Lower leg skin (tissue), 4 donors: Measurements from ENCODE around the gene WDR75. TPM values are rescaled to one million over a fixed set of nuclear protein-coding genes. Genes with fewer than 3 reads are reported as not detected.

Experiments
- DNase-seq, 2 donors: peaks; one replicate each; pipeline ENCODE4 v3.0.0-alpha.2; 2019; ENCODE audit warnings: low spot score in 2 of 2
- H3K4me3 ChIP-seq: fragments of 200-600 bp; sonication (generic); 2 replicates; pipeline ENCODE4 v1.5.1; 2017; ENCODE audit warnings: mild to moderate bottlenecking, low read depth; ENCODE audit not compliant: poor library complexity, severe bottlenecking
- CTCF ChIP-seq, 3 donors: fragments of 450-650 bp; IDR thresholded peaks; one replicate each; pipeline ENCODE4 v1.5.1; 2016; ENCODE audit warnings: antibody characterized with exemption in 3 of 3, mild to moderate bottlenecking in 3 of 3, moderate library complexity in 2 of 3
- POLR2A ChIP-seq, 2 donors: fragments of 450-650 bp; IDR thresholded peaks; one replicate each; pipeline ENCODE4 v1.6.1; 2016 to 2017; ENCODE audit warnings: antibody characterized with exemption in 2 of 2, mild to moderate bottlenecking in 1 of 2, moderate library complexity in 1 of 2
- WGBS, 2 donors: methylation state at CpG; one replicate each; pipeline ENCODE4 v1.1.5; 2018; 5-methylcytosine and 5-hydroxymethylcytosine counted together
- intact Hi-C: fragments of 100-400 bp; cut with DNase I; formaldehyde crosslinking; loops from one replicate; pipeline ENCODE4 v1.15.0; 2023; ENCODE audit warnings: low total_unique reads
- total RNA-seq, 4 donors: library from RNA; depleted of rRNA; stranded (reverse); fragments of >200 nt; gene quantifications; one replicate each; pipeline ENCODE4 v1.1.0, GENCODE V29; 2016

Gene WDR75
- total RNA-seq, 4 donors from 2014 or later = 20.8 to 38.1 (median 26.4) TPM

GRCh38 chr2:189487283-189488007, 46.2 kb downstream of the WDR75 start:
- 54 to 63% methylated on average over 2 of the region's 2 CpGs for WGBS, 2 donors
- TF ChIP-seq POLR2A (IDR thresholded peaks at IDR 0.05) = no peak
- no peak for TF ChIP-seq CTCF (IDR thresholded peaks at IDR 0.05)
- intact Hi-C loops = no loop called here
- DNase-seq = no peak
- H3K4me3 ChIP-seq = no peak overlapping the region

- no peak for DNase-seq
- H3K4me3 ChIP-seq = no peak overlapping the region
- intact Hi-C loops = no loop called here
- 34 to 39% methylated on average over 1 of the region's 1 CpG for WGBS, 2 donors
- TF ChIP-seq CTCF (IDR thresholded peaks at IDR 0.05) = no peak
- no peak for TF ChIP-seq POLR2A (IDR thresholded peaks at IDR 0.05)
Measured at GRCh38 chr2:189488008-189488310, 46.7 kb downstream of the WDR75 start.

GRCh38 chr2:189492451-189492850, 51.2 kb downstream of the WDR75 start:
- no peak for TF ChIP-seq POLR2A (IDR thresholded peaks at IDR 0.05)
- TF ChIP-seq CTCF (IDR thresholded peaks at IDR 0.05) = no peak
- no peak overlapping the region for H3K4me3 ChIP-seq
- DNase-seq = no peak
- WGBS, 2 donors = 78 to 87% methylated on average over 4 of the region's 4 CpGs
- intact Hi-C loops = no loop called here

- no peak overlapping the region for H3K4me3 ChIP-seq
- TF ChIP-seq POLR2A (IDR thresholded peaks at IDR 0.05) = no peak
- no peak for TF ChIP-seq CTCF (IDR thresholded peaks at IDR 0.05)
- DNase-seq = no peak
- 71 to 76% methylated on average over 5 of the region's 5 CpGs for WGBS, 2 donors
- intact Hi-C loops = no loop called here
Measured at GRCh38 chr2:189498205-189498604, 56.9 kb downstream of the WDR75 start.

GRCh38 chr2:189499137-189499536, 57.9 kb downstream of the WDR75 start:
- TF ChIP-seq CTCF (IDR thresholded peaks at IDR 0.05) (no peak), POLR2A (IDR thresholded peaks at IDR 0.05) (no peak)
- DNase-seq = no peak
- intact Hi-C loops = no loop called here
- WGBS, 2 donors = 86 to 91% methylated on average over 1 of the region's 1 CpG
- no peak overlapping the region for H3K4me3 ChIP-seq
